B cell (primary cell): ENCODE results near the gene OGT. TPM values are rescaled to one million over a fixed set of nuclear protein-coding genes. Genes with fewer than 3 reads are reported as not detected.
"Not testable (repeated sequence)": the region's sequence is repeated elsewhere in the genome, so short reads cannot be mapped to it uniquely, and the experiment has no call there.

Experiments used
- ATAC-seq: fragments of 200-7000 bp; cut with Tn5 transposase; one replicate; pipeline ENCODE4 v1.10.0; 2021; ENCODE audit warnings: low read depth, mild to moderate bottlenecking, moderate number of reproducible peaks, moderate library complexity
- CTCF ChIA-PET: fragments of 350-600 bp; sonication (Branson Sonifier 250); formaldehyde crosslinking; loops from one replicate; lab custom pipeline; 2021; ENCODE audit warnings: antibody characterized with exemption, inconsistent platforms; lab: Charles Lee
- POLR2A ChIA-PET: fragments of 350-600 bp; sonication (Branson Sonifier 250); formaldehyde crosslinking; loops from one replicate; lab custom pipeline; 2021; ENCODE audit warnings: antibody characterized with exemption; lab: Charles Lee
- DNase-seq: peaks from one replicate; pipeline ENCODE4 v3.0.0; 2013
- H2AFZ ChIP-seq: 2 replicates; pipeline ENCODE4 v1.6.1; 2012; ENCODE audit warnings: mild to moderate bottlenecking, low read depth, low read length; ENCODE audit not compliant: insufficient read depth, poor library complexity, severe bottlenecking
- H3K27ac ChIP-seq, 2 donors: 1 replicate in 1 of 2; 2 replicates in 1 of 2; pipeline ENCODE4 v1.5.1; 2012 to 2013; ENCODE audit warnings: low read length in 2 of 2, mild to moderate bottlenecking in 2 of 2, moderate library complexity in 1 of 2
- H3K27me3 ChIP-seq, 4 experiments: fragments of 200-600 bp in 1 of 4; sonication (generic) in 1 of 4; replicated peaks in 1 of 4; 1 replicate in 2 of 4; 2 replicates in 2 of 4; pipeline versions ENCODE4 v1.6.1 to v1.7.0; 2013 to 2016; ENCODE audit warnings: low read length in 3 of 4, mild to moderate bottlenecking in 2 of 4, mixed read lengths in 1 of 4, moderate library complexity in 1 of 4; ENCODE audit not compliant: insufficient read depth in 4 of 4, control insufficient read depth in 3 of 4; ENCODE audit errors: control extremely low read depth in 1 of 4
- H3K36me3 ChIP-seq, 2 experiments: replicated peaks in 1 of 2; 1 replicate in 1 of 2; 2 replicates in 1 of 2; pipeline versions ENCODE4 v1.6.1 to v1.7.1; 2013; ENCODE audit warnings: low read length in 1 of 2; ENCODE audit not compliant: insufficient read depth in 2 of 2, control insufficient read depth in 1 of 2; ENCODE audit errors: control extremely low read depth in 1 of 2, extremely low read depth in 1 of 2
- H3K4me1 ChIP-seq, 2 donors: fragments of 200-600 bp in 1 of 2; sonication (generic) in 1 of 2; 1 replicate in 1 of 2; 2 replicates in 1 of 2; pipeline versions ENCODE4 v1.5.1 to v1.6.1; 2013 to 2017; ENCODE audit warnings: low read length in 2 of 2; ENCODE audit not compliant: control insufficient read depth in 2 of 2, insufficient read depth in 2 of 2
- H3K4me2 ChIP-seq: replicated peaks from 2 replicates; pipeline ENCODE3; 2012; ENCODE audit warnings: mild to moderate bottlenecking, low read depth, low read length; ENCODE audit not compliant: poor library complexity, severe bottlenecking
- H3K4me3 ChIP-seq, 5 experiments: fragments of 200-600 bp in 1 of 5; sonication (generic) in 1 of 5; 1 replicate in 3 of 5; 2 replicates in 2 of 5; pipeline versions ENCODE4 v1.5.1 to v1.7.0; 2011 to 2016; ENCODE audit warnings: low read length in 4 of 5, mild to moderate bottlenecking in 4 of 5, low read depth in 2 of 5, control low read depth in 1 of 5, moderate library complexity in 1 of 5; ENCODE audit not compliant: insufficient read depth in 1 of 5; ENCODE audit errors: control extremely low read depth in 1 of 5, extremely low read depth in 1 of 5
- H3K79me2 ChIP-seq: fragments of 200-600 bp; sonication (generic); one replicate; pipeline ENCODE4 v1.6.0; 2016; ENCODE audit warnings: low read length; ENCODE audit not compliant: control insufficient read depth, insufficient read depth
- H3K9ac ChIP-seq: fragments of 200-600 bp; sonication (generic); 2 replicates; pipeline ENCODE4 v1.6.1; 2017; ENCODE audit warnings: mild to moderate bottlenecking, low read length, moderate library complexity
- H3K9me3 ChIP-seq, 3 donors: one replicate each; pipeline versions ENCODE4 v1.6.1 to v1.7.1; 2013; ENCODE audit warnings: low read length in 2 of 3; ENCODE audit not compliant: control insufficient read depth in 2 of 3, insufficient read depth in 1 of 3; ENCODE audit errors: control extremely low read depth in 1 of 3
- H4K20me1 ChIP-seq: 2 replicates; pipeline ENCODE4 v1.6.0; 2012; ENCODE audit warnings: mild to moderate bottlenecking, low read length; ENCODE audit not compliant: insufficient read depth, control insufficient read depth, poor library complexity, severe bottlenecking
- H3K27ac Mint-ChIP-seq: one replicate; pipeline ENCODE4 v1.8.0; 2021; ENCODE audit warnings: mixed read lengths
- H3K27me3 Mint-ChIP-seq: one replicate; pipeline ENCODE4 v1.8.0; 2021; ENCODE audit warnings: mixed read lengths
- H3K4me1 Mint-ChIP-seq: one replicate; pipeline ENCODE4 v1.8.0; 2021; ENCODE audit warnings: mixed read lengths
- H3K4me3 Mint-ChIP-seq: one replicate; pipeline ENCODE4 v1.8.0; 2021; ENCODE audit warnings: mixed read lengths
- H3K9me3 Mint-ChIP-seq: one replicate; pipeline ENCODE4 v1.8.0; 2022; ENCODE audit warnings: mixed read lengths; ENCODE audit not compliant: insufficient read depth
- EZH2 ChIP-seq: IDR thresholded peaks from 2 replicates; pipeline ENCODE4 v1.6.1; 2012; ENCODE audit warnings: borderline replicate concordance, low read depth, mild to moderate bottlenecking, moderate library complexity, low read length; ENCODE audit not compliant: insufficient read depth, poor library complexity, severe bottlenecking
- WGBS: methylation state at CpG from one replicate; pipeline ENCODE4 v1.1.5; 2013; ENCODE audit warnings: missing lambda C conversion rate; ENCODE audit not compliant: insufficient coverage; 5-methylcytosine and 5-hydroxymethylcytosine counted together
- intact Hi-C: fragments of 100-400 bp; cut with micrococcal nuclease; formaldehyde crosslinking; loops from one replicate; pipeline ENCODE4 v1.10.0; 2022
- polyA plus RNA-seq: library from polyadenylated mRNA; depleted of rRNA; stranded (reverse); fragments of >200 nt; gene quantifications from 2 replicates; pipeline ENCODE4 v1.2.3, GENCODE V29; 2012
- total RNA-seq, 2 donors: library from RNA; stranded (reverse); fragments of 120-200 nt in 1 of 2; gene quantifications; 1 replicate in 1 of 2; 2 replicates in 1 of 2; pipeline versions ENCODE4 v1.2.3 to v1.2.4, GENCODE V29; 2013 to 2022
- TF ChIP-seq, protein P1 (sequence below): fragments of 200-600 bp; IDR thresholded peaks from one replicate; pipeline ENCODE4 v1.8.0; 2022; ENCODE audit warnings: antibody characterized with exemption, mild to moderate bottlenecking

The OGT gene
- total and polyA plus RNA-seq, 2 donors (not counting 1 experiment from before 2014, with no cell fraction given): 235 to 307 TPM

DNA sequence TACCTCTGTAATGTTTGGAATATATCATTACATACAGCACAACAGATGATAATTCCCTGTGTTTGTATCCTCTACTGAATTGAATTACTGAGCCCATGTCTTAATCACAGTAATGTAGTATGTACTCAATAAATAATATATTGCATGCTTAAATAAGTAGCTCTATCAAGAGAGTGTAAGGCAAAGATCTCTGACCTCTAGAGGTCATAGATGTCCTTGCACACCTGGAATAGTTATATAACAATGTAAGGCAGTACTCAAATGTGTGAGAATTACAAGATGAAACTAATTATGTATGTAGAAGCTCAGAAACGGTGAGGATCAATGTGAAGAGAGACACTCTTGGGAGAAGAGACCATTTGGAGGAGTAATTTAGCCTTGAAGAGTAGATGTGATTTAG is 31.0 kb downstream of the OGT start:
- no peak overlapping the region for H3K4me3 ChIP-seq
- H3K27ac Mint-ChIP-seq: no peak overlapping the region
- no peaks in the 10 kb centered on the region for H3K9me3 ChIP-seq
- H3K27ac ChIP-seq: no peak overlapping the region
- H3K4me1 Mint-ChIP-seq: no peaks in the 10 kb centered on the region
- H3K9ac ChIP-seq: no peak overlapping the region
- WGBS: 29% methylated on average over 1 of the region's 1 CpG
- no peaks in the 10 kb centered on the region for H3K4me1 ChIP-seq
- no peak overlapping the region for H3K4me2 ChIP-seq
- H3K27me3 ChIP-seq: no peaks in the 10 kb centered on the region
- H3K79me2 ChIP-seq: peaks cover 3% of the 10 kb centered on the region
- no peaks in the 10 kb centered on the region for H3K27me3 Mint-ChIP-seq
- TF ChIP-seq EZH2: no peak
- TF ChIP-seq, protein P1, sequence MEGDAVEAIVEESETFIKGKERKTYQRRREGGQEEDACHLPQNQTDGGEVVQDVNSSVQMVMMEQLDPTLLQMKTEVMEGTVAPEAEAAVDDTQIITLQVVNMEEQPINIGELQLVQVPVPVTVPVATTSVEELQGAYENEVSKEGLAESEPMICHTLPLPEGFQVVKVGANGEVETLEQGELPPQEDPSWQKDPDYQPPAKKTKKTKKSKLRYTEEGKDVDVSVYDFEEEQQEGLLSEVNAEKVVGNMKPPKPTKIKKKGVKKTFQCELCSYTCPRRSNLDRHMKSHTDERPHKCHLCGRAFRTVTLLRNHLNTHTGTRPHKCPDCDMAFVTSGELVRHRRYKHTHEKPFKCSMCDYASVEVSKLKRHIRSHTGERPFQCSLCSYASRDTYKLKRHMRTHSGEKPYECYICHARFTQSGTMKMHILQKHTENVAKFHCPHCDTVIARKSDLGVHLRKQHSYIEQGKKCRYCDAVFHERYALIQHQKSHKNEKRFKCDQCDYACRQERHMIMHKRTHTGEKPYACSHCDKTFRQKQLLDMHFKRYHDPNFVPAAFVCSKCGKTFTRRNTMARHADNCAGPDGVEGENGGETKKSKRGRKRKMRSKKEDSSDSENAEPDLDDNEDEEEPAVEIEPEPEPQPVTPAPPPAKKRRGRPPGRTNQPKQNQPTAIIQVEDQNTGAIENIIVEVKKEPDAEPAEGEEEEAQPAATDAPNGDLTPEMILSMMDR: peak; percentile 24
- H3K9me3 Mint-ChIP-seq: no peaks in the 10 kb centered on the region
- POLR2A ChIA-PET: no interaction called here
- ATAC-seq (no peak), DNase-seq (no peak)
- H2AFZ ChIP-seq: no peak overlapping the region
- H3K4me3 Mint-ChIP-seq: no peak overlapping the region
- H4K20me1 ChIP-seq: peaks cover 9% of the 10 kb centered on the region
- H3K36me3 ChIP-seq: peaks cover 2 to 79% of the 10 kb centered on the region in 2 experiments
- intact Hi-C loops: loop anchor here (10.0 kb wide), 1 partner anchor 169 kb away; no protein-coding TSS in a partner anchor
- CTCF ChIA-PET: no interaction called here

DNA sequence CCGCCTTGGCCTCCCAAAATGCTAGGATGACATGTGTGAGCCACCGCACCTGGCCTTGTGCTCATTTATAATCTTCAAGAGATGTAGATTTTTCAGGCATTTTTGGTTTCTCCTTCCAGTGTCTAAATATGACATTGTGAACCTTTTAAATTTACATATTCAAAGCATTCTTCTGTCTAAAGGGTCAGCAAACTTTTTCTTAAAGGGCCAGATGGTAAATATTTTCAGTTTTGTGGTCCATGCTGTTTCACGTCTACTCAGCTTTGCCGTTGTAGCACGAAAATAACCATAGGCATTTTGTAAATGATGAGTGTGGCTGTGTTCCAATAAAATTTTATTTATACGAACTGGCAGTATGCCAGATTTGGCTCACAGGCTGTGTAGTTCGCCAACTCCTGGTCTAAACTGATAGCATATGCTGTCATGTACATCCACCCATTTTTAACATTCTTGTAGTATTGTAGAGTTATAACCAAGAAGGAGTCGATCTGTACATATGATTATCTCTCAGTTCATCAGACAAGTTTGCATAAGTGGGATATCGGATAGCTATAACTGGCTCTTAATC is 32.7 kb downstream of the OGT start:
- H3K79me2 ChIP-seq: peaks cover 3% of the 10 kb centered on the region
- no peak overlapping the region for H2AFZ ChIP-seq
- peaks cover 2 to 75% of the 10 kb centered on the region in 2 experiments for H3K36me3 ChIP-seq
- POLR2A ChIA-PET: no interaction called here
- no peak overlapping the region for H3K4me3 Mint-ChIP-seq
- no peaks in the 10 kb centered on the region for H3K27me3 ChIP-seq
- no peaks in the 10 kb centered on the region for H3K9me3 ChIP-seq
- 40% methylated on average over 1 of the region's 9 CpGs for WGBS
- peaks cover 9% of the 10 kb centered on the region for H4K20me1 ChIP-seq
- H3K4me2 ChIP-seq: no peak overlapping the region
- no peak overlapping the region for H3K4me3 ChIP-seq
- no peaks in the 10 kb centered on the region for H3K27me3 Mint-ChIP-seq
- no peaks in the 10 kb centered on the region for H3K9me3 Mint-ChIP-seq
- CTCF ChIA-PET: no interaction called here
- no peaks in the 10 kb centered on the region for H3K4me1 ChIP-seq
- no peak overlapping the region for H3K27ac ChIP-seq
- H3K4me1 Mint-ChIP-seq: no peaks in the 10 kb centered on the region
- no peak overlapping the region for H3K9ac ChIP-seq
- intact Hi-C loops: loop anchor here (10.0 kb wide), 1 partner anchor 171 kb away; no protein-coding TSS in a partner anchor
- TF ChIP-seq, protein P1: no peak
- TF ChIP-seq EZH2: no peak
- H3K27ac Mint-ChIP-seq: no peak overlapping the region
- DNase-seq (no peak), ATAC-seq (no peak)

DNA sequence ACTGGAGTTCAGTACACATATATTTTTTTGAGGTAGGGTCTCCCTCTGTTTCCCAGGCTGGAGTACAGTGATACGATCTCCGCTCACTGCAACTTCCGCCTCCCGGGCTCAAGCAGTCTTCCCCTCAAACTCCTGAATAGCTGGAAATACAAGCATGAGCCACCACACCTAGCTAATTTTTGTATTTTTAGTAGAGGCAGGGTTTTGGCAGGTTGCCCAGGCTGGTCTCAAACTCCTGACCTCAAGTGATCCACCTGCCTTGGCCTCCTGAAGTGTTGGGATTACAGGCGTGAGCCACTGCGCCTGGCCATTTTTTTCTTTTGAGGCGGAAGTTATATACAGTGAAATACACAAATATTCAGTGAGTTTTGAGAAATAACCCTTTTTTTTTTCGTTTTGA is 38.5 kb downstream of the OGT start:
- CTCF ChIA-PET, intact Hi-C loops, H3K4me3 ChIP-seq, ATAC-seq, H3K4me2 ChIP-seq, H3K27me3 ChIP-seq, H3K9me3 Mint-ChIP-seq, H3K27me3 Mint-ChIP-seq, H3K9ac ChIP-seq, H3K4me1 ChIP-seq, H4K20me1 ChIP-seq, H3K9me3 ChIP-seq, H3K4me3 Mint-ChIP-seq, POLR2A ChIA-PET, H2AFZ ChIP-seq, H3K4me1 Mint-ChIP-seq, H3K79me2 ChIP-seq, DNase-seq, H3K27ac Mint-ChIP-seq, H3K27ac ChIP-seq: not testable (repeated sequence)
- no CpG with 5 or more reads among the region's 8 CpGs for WGBS
- H3K36me3 ChIP-seq: peaks cover 1 to 55% of the 10 kb centered on the region in 2 experiments
